Cardiac fibroblast (primary cell): ENCODE results near the gene PUM2.
"Not testable (repeated sequence)": the region's sequence is repeated elsewhere in the genome, so short reads cannot be mapped to it uniquely, and the experiment has no call there.

Experiments
- DNase-seq, 2 donors: peaks; one replicate each; pipeline versions ENCODE4 v3.0.0 to v3.0.0-alpha.2; 2010; ENCODE audit warnings: low read depth in 2 of 2
- H3K4me3 ChIP-seq, 2 donors: replicated peaks in 1 of 2; 1 replicate in 1 of 2; 2 replicates in 1 of 2; pipeline ENCODE4 v1.5.1; 2011; ENCODE audit warnings: low read depth in 2 of 2, low read length in 2 of 2, mild to moderate bottlenecking in 2 of 2, moderate library complexity in 1 of 2
- TF ChIP-seq, protein P1 (sequence below): IDR thresholded peaks from one replicate; pipeline ENCODE4 v1.5.1; 2011; ENCODE audit warnings: low read depth, mild to moderate bottlenecking, low read length, inconsistent platforms

Gene PUM2

DNA sequence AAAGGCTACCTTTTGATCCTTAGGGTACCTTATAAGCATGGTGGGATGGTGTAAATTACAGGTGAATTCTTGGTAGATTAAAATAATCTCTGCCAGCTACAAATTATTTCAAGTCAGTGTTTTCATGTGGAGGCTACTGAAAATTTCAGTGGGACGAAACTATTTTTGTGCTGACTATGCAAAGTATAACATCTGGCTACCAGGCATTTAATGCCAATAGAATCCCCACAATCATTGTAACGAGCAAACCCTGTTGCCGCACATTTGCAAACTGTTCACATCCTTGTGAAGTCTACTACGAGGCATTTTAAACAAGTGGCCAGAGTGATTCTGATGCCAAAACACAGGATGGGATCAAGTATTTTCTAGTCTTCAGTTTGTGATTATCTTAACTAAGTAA, 77.6 kb downstream of the PUM2 start:
- TF ChIP-seq, protein P1, sequence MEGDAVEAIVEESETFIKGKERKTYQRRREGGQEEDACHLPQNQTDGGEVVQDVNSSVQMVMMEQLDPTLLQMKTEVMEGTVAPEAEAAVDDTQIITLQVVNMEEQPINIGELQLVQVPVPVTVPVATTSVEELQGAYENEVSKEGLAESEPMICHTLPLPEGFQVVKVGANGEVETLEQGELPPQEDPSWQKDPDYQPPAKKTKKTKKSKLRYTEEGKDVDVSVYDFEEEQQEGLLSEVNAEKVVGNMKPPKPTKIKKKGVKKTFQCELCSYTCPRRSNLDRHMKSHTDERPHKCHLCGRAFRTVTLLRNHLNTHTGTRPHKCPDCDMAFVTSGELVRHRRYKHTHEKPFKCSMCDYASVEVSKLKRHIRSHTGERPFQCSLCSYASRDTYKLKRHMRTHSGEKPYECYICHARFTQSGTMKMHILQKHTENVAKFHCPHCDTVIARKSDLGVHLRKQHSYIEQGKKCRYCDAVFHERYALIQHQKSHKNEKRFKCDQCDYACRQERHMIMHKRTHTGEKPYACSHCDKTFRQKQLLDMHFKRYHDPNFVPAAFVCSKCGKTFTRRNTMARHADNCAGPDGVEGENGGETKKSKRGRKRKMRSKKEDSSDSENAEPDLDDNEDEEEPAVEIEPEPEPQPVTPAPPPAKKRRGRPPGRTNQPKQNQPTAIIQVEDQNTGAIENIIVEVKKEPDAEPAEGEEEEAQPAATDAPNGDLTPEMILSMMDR: no peak
- no peak overlapping the region for H3K4me3 ChIP-seq
- no peak for DNase-seq

DNA sequence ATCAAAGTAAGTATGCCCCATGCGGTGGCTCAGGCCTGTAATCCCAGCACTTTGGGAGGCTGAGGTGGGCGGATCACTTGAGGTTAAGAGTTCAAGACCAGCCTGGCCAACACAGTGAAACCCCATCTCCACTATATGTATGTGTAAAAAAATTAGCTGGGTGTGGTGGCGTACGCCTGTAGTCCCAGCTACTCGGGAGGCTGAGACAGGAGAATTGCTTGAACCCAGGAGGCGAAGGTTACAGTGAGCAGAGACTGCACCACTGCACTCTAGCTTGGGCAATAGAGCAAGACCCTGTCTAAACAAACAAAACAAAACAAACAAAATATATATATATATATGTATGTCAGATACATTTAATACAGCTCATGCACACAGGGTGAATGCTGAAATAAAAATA, 82.3 kb downstream of the PUM2 start:
- not testable (repeated sequence) for H3K4me3 ChIP-seq, DNase-seq

DNA sequence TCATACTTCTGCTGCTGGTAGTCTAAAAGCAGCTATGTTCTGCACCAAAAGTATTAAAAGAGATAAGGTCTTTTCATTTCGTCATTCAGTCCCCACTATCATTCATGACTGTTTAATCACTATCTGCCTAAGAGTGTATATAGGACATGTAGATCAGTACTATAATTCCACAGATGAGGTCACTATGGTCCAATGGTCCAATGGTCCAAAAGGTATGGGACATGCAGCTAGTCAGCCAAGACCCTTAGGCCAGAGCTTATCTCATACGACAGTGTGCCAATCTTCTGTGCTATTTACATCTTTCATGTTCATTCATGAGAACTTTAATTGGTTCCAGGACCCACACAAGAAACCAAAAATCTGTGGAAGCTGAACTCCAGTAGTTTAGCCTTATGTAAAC, 83.1 kb downstream of the PUM2 start:
- TF ChIP-seq, protein P1: no peak
- no peak overlapping the region for H3K4me3 ChIP-seq
- no peak for DNase-seq

DNA sequence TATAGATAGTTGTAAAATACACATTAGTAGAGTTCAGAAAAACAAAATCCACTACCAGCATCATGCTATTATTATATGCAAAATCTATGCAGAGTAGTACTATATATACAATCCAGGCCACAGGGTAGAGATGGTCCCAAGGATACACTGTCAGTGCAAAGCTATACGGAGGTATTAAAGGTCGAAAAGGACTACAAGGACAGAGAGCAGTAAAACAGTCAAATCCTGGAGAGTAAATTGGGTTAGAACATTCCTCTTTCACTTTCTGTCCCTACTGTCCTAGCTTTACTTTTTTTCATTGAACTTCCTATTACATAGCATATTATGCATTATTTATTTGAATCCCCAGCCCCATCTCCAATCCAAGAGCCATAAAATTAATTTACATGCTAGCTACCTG, 86.0 kb downstream of the PUM2 start:
- no peak overlapping the region for H3K4me3 ChIP-seq
- no peak for DNase-seq
- TF ChIP-seq, protein P1: no peak

DNA sequence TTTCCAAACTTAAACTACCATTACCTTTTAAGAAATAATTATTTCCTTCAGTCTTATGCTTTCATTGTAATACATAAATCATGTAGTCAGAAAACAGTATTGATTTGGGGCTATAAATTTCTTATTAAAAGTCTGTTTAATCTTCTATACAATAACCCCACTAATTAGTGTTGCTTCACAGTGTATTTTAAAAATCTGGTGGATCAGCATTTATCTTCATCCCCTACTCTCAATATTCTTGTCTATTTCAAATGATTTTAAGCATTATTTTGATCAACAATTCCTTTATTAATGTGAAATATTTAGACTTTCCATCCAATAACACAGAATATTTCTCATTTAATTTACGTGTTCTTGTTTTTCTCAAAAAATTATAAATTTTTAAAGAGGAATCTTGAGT, 93.2 kb downstream of the PUM2 start:
- no peak overlapping the region for H3K4me3 ChIP-seq
- DNase-seq: no peak
- TF ChIP-seq, protein P1: no peak

DNA sequence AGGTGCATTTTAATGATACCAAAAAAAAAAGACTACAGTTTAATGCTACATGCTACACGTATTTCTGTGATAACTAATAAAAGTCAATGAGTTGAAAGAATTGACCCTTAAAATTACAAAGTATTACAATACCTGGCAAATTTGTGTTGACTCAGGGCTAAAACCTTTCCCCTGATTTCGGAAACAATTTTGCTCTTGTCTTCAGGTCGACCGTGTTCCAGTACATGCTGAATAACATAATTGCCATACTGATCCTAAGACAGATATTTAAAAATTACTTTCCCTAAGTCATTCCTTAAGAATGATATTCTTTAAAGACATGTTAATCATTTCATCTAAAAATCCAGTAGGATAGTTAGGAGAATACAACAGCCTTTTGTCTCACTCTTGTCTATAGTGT, 95.9 kb downstream of the PUM2 start:
- H3K4me3 ChIP-seq: no peak overlapping the region
- DNase-seq: no peak
- TF ChIP-seq, protein P1: no peak

DNA sequence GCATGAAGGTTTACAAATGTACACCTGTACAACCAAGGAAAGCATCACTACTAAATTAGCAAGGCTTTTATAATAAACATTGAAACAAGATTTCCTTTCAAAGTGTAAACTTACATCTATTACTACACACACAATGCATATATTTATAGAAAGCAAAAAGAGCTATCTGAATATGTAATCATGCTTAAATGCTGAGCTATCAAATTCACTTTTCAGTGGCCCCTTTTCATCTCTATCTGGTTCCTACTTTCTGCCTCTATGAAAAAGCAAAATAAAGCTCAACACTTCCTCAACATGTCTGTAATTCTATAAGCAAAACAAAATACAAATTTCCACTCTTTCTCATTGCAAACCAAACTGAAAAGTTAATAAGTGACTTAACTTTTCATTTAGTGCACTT, 100.2 kb downstream of the PUM2 start:
- H3K4me3 ChIP-seq: no peak overlapping the region
- no peak for DNase-seq
- TF ChIP-seq, protein P1: no peak
